ENCODE measurements around the gene PNLDC1.

DNA sequence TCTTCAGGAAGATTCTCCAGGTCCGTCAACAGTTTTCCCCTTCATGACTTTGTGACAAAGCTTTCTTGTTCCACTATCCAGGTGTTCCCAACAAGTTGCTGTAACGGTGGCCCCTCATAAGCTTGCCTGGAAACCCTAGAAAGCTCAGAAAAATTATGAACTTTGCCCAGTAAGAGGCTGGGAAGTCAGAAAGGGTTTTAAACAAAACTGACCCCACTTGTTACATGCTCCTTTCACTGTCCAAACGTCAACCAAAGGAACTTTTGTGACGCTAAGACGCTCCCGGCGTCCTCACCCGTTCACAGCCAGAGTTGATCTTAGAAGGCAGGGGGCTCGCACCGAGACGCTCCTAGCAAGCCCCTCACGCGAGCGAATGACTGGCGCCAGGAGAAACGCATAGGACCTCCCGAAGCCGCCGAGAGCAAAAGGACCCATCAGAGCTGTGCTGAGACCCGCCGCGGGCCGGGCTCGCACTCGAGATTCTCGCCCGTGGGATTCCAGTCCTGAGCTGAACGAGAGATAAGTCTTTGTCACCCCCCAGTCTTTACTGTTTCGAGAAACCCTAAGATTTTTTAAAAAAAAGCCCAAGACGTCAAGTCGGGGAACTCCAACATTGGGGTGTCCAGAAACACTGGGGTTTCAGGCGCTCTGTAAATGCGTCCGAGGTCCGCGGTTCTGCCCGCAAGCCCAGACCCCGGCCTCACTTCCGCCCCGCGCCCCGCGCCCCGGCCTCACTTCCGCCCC, 38.8 kb upstream of the PNLDC1 start:
- TF ChIP-seq, protein P1, sequence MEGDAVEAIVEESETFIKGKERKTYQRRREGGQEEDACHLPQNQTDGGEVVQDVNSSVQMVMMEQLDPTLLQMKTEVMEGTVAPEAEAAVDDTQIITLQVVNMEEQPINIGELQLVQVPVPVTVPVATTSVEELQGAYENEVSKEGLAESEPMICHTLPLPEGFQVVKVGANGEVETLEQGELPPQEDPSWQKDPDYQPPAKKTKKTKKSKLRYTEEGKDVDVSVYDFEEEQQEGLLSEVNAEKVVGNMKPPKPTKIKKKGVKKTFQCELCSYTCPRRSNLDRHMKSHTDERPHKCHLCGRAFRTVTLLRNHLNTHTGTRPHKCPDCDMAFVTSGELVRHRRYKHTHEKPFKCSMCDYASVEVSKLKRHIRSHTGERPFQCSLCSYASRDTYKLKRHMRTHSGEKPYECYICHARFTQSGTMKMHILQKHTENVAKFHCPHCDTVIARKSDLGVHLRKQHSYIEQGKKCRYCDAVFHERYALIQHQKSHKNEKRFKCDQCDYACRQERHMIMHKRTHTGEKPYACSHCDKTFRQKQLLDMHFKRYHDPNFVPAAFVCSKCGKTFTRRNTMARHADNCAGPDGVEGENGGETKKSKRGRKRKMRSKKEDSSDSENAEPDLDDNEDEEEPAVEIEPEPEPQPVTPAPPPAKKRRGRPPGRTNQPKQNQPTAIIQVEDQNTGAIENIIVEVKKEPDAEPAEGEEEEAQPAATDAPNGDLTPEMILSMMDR (IDR thresholded peaks at IDR 0.05; ENCODE audit: low read depth, low read length, poor library complexity, severe bottlenecking), result no peak
- TF ChIP-seq EZH2phosphoT487 (IDR thresholded peaks at IDR 0.05; ENCODE audit: borderline replicate concordance, low read length), result no peak
